OCI-LY7 (cell line): ENCODE measurements around the gene WNT16. TPM values are rescaled to one million over a fixed set of nuclear protein-coding genes. Genes with fewer than 3 reads are reported as not detected.

Experiments used
- BruUV-seq: library from RNA; stranded (reverse); fragments of 400-500 nt; replicated peaks from 2 replicates; lab custom pipeline; 2021; lab: Mats Ljungman, UMichigan
- CTCF ChIA-PET: fragments of 300-600 bp; sonication (Branson Sonifier 250); formaldehyde crosslinking; loops from one replicate; lab custom pipeline; 2022; ENCODE audit warnings: antibody characterized with exemption; ENCODE audit not compliant: unreplicated experiment; lab: Charles Lee
- POLR2A ChIA-PET: fragments of 300-600 bp; sonication (Branson Sonifier 250); formaldehyde crosslinking; loops from one replicate; lab custom pipeline; 2022; ENCODE audit warnings: antibody characterized with exemption; lab: Charles Lee
- DNase-seq: peaks from one replicate; pipeline ENCODE4 v3.0.0-alpha.2; 2015; ENCODE audit warnings: low spot score
- H2AFZ ChIP-seq: fragments of 200-600 bp; sonication (generic), shearing (Covaris generic); 2 replicates; pipeline ENCODE4 v1.6.1; 2014; ENCODE audit warnings: mild to moderate bottlenecking, antibody characterized with exemption, low read length, moderate library complexity
- H3K27ac ChIP-seq: fragments of 200-600 bp; sonication (generic); 2 replicates; pipeline ENCODE4 v1.5.1; 2014; ENCODE audit warnings: mixed run types, low read depth, mild to moderate bottlenecking, moderate library complexity, low read length, inconsistent platforms; ENCODE audit not compliant: poor library complexity, severe bottlenecking
- H3K36me3 ChIP-seq: fragments of 200-600 bp; sonication (generic); 2 replicates; pipeline ENCODE4 v1.6.1; 2014; ENCODE audit warnings: mild to moderate bottlenecking, antibody characterized with exemption, low read length, moderate library complexity, mixed read lengths; ENCODE audit not compliant: insufficient read depth
- H3K4me1 ChIP-seq: fragments of 200-600 bp; sonication (generic); 2 replicates; pipeline ENCODE4 v1.5.1; 2014; ENCODE audit warnings: mild to moderate bottlenecking, low read length; ENCODE audit not compliant: insufficient read depth, poor library complexity, severe bottlenecking
- H3K4me2 ChIP-seq: fragments of 200-600 bp; sonication (generic); 2 replicates; pipeline ENCODE4 v1.6.1; 2014; ENCODE audit warnings: mild to moderate bottlenecking, low read length
- H3K4me3 ChIP-seq: fragments of 200-600 bp; sonication (generic); 2 replicates; pipeline ENCODE4 v1.5.1; 2014; ENCODE audit warnings: mild to moderate bottlenecking, low read depth, low read length; ENCODE audit not compliant: poor library complexity, severe bottlenecking
- H3K79me2 ChIP-seq: fragments of 200-600 bp; sonication (generic); 2 replicates; pipeline ENCODE4 v1.6.1; 2016; ENCODE audit warnings: low read depth, mild to moderate bottlenecking, low read length, moderate library complexity, mixed read lengths; ENCODE audit not compliant: insufficient read depth
- H3K9me2 ChIP-seq: fragments of 200-600 bp; sonication (generic); 2 replicates; pipeline ENCODE4 v1.6.1; 2016; ENCODE audit warnings: mild to moderate bottlenecking, low read length, mixed read lengths; ENCODE audit not compliant: insufficient read depth
- H3K9me3 ChIP-seq: fragments of 200-600 bp; sonication (generic); 2 replicates; pipeline ENCODE4 v1.6.1; 2014; ENCODE audit warnings: mild to moderate bottlenecking, mixed run types, low read length, mixed read lengths
- H4K20me1 ChIP-seq: fragments of 200-600 bp; sonication (generic); 2 replicates; pipeline ENCODE4 v1.6.1; 2014; ENCODE audit warnings: mild to moderate bottlenecking, antibody characterized with exemption, low read length, moderate library complexity, mixed read lengths; ENCODE audit not compliant: insufficient read depth
- CTCF ChIP-seq: fragments of 200-600 bp; sonication (generic); conservative IDR thresholded peaks from 2 replicates; pipeline ENCODE4 v1.5.1; 2014; ENCODE audit warnings: mild to moderate bottlenecking, antibody characterized with exemption, low read length, moderate library complexity, mixed read lengths
- EZH2phosphoT487 ChIP-seq: fragments of 200-600 bp; sonication (generic); IDR thresholded peaks from 2 replicates; pipeline ENCODE4 v1.6.1; 2018; ENCODE audit warnings: low read depth, borderline replicate concordance, mild to moderate bottlenecking, mixed run types, antibody characterized with exemption, low read length, moderate library complexity, mixed read lengths
- intact Hi-C: fragments of 100-400 bp; cut with micrococcal nuclease; formaldehyde crosslinking; loops from one replicate; pipeline ENCODE4 v1.10.0; 2022; ENCODE audit not compliant: unreplicated experiment
- total RNA-seq, 2 experiments: library from RNA; depleted of rRNA in 1 of 2; stranded (reverse); fragments of >200 nt in 1 of 2; shearing (Covaris generic) in 1 of 2; gene quantifications; 2 replicates each; pipeline ENCODE4 v1.2.3, GENCODE V29; 2014 to 2022

Gene WNT16
- total RNA-seq, 2 experiments from 2014 or later: not detected

DNA sequence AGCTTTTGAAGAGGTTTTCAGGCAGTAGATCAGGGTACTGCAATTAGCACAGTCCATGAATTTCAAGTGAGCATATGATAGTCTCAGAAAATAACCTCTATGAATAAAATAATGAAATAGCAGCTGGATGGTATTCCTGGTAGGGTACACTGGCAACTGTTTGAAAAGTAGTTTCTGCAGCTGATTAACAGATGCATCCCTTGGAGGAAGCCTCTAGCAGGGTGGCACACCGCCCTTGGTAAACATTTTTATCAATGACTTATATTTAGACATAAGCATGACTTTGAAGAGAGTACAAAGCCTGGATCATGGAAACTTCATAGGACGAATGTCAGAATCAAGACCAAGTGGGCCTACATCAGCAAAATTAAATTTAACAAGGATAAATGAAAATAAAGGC, 26.8 kb downstream of the WNT16 start:
- Histone ChIP-seq H3K4me3 (no peak overlapping the region), H3K27ac (no peak overlapping the region), H3K9me3 (no peaks in the 10 kb centered on the region), H4K20me1 (no peaks in the 10 kb centered on the region), H3K4me2 (no peak overlapping the region), H3K9me2 (no peaks in the 10 kb centered on the region), H3K4me1 (no peaks in the 10 kb centered on the region), H3K79me2 (no peaks in the 10 kb centered on the region), H3K36me3 (peaks cover 67% of the 10 kb centered on the region), H2AFZ (no peak overlapping the region)
- intact Hi-C loops: loop anchor here (10.0 kb wide), 1 partner anchor 371 kb away; the partner anchor contains the start of gene CPED1
- ChIA-PET POLR2A (interaction anchor here (0.6 to 1.8 kb wide), 5 partner anchors 9 to 60 kb away, joined by 3 to 5 read pairs (median 3); no protein-coding TSS in a partner anchor), CTCF (no interaction called here)
- no peak for TF ChIP-seq EZH2phosphoT487
- no peak for TF ChIP-seq CTCF
- DNase-seq: no peak
- BruUV-seq: no TSS peak

GRCh38 chr7:121360564-121360963, 31.8 kb downstream of the WNT16 start:
- ChIA-PET POLR2A (interaction anchor here (0.6 to 2.6 kb wide), 2 partner anchors 34 to 37 kb away, joined by 3 to 8 read pairs; no protein-coding TSS in a partner anchor), CTCF (no interaction called here)
- Histone ChIP-seq H2AFZ (no peak overlapping the region), H3K27ac (no peak overlapping the region), H3K9me2 (no peaks in the 10 kb centered on the region), H3K36me3 (peaks cover 63% of the 10 kb centered on the region), H3K4me2 (no peak overlapping the region), H3K4me3 (no peak overlapping the region), H4K20me1 (no peaks in the 10 kb centered on the region), H3K79me2 (no peaks in the 10 kb centered on the region), H3K4me1 (no peaks in the 10 kb centered on the region), H3K9me3 (no peaks in the 10 kb centered on the region)
- no TSS peak for BruUV-seq
- TF ChIP-seq EZH2phosphoT487: no peak
- intact Hi-C loops: loop anchor here (10.0 kb wide), 2 partner anchors 236 to 634 kb away; no protein-coding TSS in a partner anchor
- no peak for DNase-seq

DNA sequence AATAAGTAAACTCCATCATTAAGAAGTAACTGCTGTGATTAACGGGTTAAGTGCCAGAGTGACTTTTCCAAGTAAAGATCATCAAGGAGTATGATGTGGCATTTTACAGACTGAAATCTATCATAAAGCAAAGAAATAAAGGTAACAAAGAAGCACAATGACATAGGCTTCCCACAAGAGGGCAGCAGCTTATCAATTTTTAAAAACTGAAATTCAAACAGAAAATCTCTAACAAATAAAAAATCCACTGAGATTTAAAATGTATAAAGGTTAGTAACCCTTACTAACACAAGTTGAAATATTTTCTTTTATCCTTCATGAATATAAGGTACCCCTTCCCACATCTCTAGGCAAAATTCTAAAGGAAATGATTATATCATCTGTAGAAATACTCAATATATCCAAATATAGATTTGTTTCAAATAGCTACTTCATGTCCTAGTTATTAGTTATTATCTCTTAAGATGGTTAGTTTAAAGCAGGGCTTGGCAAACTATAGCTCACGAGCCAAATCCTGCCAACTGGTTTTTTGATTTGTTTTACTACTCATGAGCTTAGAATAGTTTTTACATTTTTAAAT, 38.1 kb downstream of the WNT16 start:
- no TSS peak for BruUV-seq
- POLR2A ChIA-PET: interaction anchor here (0.6 to 1.8 kb wide), 7 partner anchors 13 to 381 kb away, joined by 3 to 8 read pairs (median 3); partner anchors contain the start of gene FAM3C
- Histone ChIP-seq H3K27ac (no peak overlapping the region), H2AFZ (no peak overlapping the region), H4K20me1 (peaks cover 5% of the 10 kb centered on the region; the same call in 1 of the 2 replicates), H3K36me3 (peaks cover 56% of the 10 kb centered on the region), H3K4me3 (no peak overlapping the region), H3K4me1 (peaks cover 5% of the 10 kb centered on the region), H3K9me2 (no peaks in the 10 kb centered on the region), H3K9me3 (no peaks in the 10 kb centered on the region), H3K4me2 (no peak overlapping the region), H3K79me2 (0 out of 2 replicates have a peak, but pooled peaks cover 2% of the 10 kb centered on the region)
- CTCF ChIA-PET: interaction anchor here (0.6 to 1.1 kb wide), 2 partner anchors 17 to 31 kb away, joined by 3 read pairs; no protein-coding TSS in a partner anchor
- peak; percentile 46 for DNase-seq
- TF ChIP-seq CTCF (peak; percentile 96), EZH2phosphoT487 (no peak)
- intact Hi-C loops: loop anchor here (1.0 to 10.0 kb wide), 3 partner anchors 180 to 628 kb away; no protein-coding TSS in a partner anchor
